ENCODE measurements around the gene FLOT2.
A peak's percentile ranks its signal among the peaks of the same experiment; 100 is the strongest.
"Not testable (repeated sequence)": the region's sequence is repeated elsewhere in the genome, so short reads cannot be mapped to it uniquely, and the experiment has no call there.

FLOT2 gene

DNA sequence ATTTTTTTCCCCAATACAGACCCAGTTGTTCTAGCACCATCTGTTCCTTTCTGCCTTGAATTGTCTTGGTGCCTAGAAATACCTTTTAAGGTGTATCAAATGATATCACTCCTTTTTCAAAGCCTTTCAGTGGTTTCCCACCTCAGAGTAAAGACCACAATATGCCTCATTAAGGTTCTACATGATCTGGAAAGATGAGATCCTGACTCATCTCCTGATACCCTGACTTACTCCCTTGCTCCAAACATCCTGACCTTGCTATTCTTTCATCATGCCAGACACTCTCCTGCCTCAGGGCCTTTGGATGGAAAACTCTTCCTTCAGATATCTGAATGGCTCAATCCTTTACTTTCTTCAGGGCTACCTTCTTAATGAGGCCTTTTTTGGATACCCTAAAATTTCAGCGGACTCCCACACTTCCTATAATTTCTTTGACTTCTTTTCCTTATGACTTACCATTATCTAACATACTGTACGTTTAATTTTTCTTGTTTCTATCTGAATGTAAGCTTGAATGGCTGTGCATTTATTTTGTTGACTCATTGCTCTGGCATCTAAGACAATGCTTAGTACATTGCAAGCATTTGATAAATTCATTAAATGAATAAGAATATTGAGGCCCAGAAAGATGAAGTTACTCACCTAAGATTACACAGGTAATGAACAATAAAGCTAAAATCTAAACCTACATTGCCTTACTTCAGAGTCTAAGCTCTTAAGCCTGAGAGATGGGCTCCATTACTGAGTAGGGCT, 19.2 kb downstream of the FLOT2 start:
- no peak for FAIRE-seq
- no peak for DNase-seq (ENCODE audit: extremely low spot score, insufficient read length, low read depth)

DNA sequence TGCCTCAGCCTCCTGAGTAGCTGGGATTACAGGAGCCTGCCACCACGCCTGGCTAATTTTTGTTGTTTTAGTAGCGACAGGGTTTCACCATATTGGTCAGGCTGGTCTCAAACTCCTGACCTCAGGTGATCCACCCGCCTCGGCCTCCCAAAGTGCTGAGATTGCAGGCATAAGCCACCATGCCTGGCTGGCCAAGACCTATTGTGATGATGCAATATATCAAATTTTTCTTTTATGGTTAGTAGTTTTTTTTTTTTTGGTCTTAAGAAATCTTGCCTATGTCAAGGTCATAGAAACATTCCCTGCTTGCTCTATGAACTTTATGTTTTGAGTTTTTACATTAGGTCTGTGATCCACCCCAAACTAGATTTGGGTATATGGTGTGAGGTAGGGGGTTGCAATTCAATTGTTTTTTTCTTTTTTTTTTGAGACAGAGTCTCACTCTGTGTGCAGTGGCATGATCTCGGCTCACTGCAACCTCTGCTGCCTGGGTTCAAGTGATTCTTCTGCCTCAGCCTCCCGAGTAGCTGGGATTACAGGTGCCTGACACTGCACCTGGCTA, 20.3 kb downstream of the FLOT2 start:
- not testable (repeated sequence) for DNase-seq (ENCODE audit: extremely low spot score, insufficient read length, low read depth); FAIRE-seq

DNA sequence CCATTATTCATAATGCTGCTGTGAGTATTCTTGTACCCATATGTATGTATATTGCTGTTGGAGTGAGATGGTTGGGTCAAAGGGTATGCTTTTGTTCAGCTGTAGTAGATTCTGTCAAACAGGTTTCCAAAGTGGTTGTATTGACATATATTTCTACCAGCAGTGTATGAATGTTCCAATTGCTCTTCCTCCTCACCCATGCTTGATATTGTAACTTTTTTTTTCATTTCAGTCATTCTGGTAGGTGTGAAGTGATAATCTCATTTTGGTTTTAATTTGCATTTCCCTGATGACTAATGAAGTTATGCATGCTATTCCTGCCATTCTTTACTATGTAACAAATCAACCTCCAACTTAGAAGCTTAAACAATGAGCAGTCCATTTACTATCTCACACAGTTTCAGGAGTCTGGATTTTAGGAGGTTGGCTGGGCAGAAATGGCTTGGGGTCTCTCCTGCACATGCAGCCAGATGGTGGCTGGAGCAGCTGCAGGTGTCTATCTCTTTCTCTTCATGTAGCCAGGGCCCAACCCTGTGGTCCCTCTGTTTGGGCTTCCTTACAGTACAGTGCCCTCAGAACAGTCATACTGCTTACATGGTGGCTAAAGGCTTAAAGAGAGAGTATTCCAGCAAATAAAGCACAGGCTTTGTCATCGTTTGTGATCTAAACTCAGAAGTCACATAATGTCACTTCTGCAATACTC, 21.5 kb downstream of the FLOT2 start:
- FAIRE-seq: no peak
- no peak for DNase-seq (ENCODE audit: extremely low spot score, insufficient read length, low read depth)

DNA sequence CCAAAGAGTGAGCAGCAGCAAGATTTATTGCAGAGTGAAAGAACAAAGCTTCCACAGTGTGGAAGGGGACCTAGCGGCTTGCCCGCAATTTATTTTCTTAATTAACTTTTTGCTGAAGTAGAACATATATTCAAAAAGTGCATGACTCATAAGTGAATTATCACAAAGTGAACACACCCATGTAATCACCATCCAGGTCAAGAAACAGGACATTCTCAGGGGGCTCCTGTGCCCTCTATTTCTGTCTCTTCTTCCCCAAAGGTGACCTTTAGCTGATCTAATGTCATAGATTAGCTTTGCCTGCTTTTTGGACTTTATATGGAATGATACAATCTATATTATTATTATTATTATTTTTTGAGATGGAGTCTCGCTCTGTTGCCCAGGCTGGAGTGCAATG, 22.8 kb downstream of the FLOT2 start:
- no peak for DNase-seq (ENCODE audit: extremely low spot score, insufficient read length, low read depth)
- no peak for FAIRE-seq

DNA sequence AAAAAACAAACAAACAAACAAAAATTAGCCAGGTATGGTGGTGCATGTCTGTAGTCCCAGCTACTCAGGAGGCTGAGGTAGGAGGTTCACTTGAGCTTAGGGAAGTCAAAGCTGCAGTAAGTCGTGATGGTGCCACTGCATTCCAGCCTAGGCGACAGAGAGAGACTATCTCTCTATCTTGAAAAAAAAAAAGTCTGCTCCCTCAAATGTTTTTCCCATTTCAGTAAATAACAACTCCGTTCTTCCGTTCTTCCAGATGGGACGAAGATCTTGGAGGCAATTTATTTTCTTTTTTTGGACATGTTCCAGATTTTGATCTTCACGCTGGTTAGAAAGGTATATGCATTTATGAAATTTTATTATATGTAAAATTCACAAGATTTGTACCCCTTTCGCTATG, 23.7 kb downstream of the FLOT2 start:
- DNase-seq (ENCODE audit: extremely low spot score, insufficient read length, low read depth) (no peak), FAIRE-seq (no peak)

DNA sequence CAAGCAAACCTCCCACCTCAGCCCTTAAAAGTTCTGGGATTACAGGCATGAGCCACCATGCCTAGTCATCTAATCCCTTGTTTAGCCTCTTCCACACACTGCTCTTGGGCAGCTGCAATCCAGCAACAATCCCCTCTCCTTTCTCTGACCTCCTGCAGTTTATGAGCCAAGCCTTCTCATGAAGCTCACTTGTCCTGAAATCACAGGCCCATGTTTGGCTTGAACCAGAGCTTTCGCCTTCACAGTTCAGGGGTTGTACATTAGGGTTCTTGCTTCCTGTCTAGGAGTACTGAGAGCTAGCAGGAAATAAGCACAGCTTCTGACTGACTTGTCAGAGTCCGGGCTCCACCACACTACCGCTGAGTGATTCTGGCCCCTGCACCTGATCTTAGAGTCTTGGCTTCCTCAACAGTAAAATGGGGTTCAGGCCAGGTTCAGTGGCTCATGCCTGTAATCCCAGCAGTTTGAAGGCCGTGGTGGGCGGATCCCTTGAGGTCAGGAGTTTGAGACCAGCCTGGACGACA, 26.4 kb downstream of the FLOT2 start:
- peak; percentile 79 for DNase-seq (ENCODE audit: extremely low spot score, insufficient read length, low read depth)
- FAIRE-seq: peak; percentile 96

DNA sequence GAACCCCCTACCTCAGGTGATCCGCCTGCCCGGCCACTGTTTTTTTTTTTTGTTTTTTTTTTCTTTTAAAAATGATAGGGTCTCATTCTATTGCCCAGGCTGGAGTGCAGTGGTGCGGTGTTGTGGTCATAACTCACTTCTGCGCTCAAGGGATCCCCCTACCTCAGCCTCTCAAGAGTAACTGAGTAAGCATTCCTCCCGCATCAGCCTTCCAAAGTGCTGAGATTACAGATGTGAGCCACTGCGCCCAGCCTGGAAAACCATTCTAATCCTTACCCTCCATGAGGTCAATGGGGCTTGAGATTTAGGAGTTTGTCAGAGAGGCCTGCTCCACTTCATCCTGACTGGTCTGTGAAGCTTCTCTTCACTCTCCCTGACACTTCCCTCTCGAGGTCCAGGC, 30.3 kb downstream of the FLOT2 start:
- FAIRE-seq (no peak), DNase-seq (ENCODE audit: extremely low spot score, insufficient read length, low read depth) (no peak)

DNA sequence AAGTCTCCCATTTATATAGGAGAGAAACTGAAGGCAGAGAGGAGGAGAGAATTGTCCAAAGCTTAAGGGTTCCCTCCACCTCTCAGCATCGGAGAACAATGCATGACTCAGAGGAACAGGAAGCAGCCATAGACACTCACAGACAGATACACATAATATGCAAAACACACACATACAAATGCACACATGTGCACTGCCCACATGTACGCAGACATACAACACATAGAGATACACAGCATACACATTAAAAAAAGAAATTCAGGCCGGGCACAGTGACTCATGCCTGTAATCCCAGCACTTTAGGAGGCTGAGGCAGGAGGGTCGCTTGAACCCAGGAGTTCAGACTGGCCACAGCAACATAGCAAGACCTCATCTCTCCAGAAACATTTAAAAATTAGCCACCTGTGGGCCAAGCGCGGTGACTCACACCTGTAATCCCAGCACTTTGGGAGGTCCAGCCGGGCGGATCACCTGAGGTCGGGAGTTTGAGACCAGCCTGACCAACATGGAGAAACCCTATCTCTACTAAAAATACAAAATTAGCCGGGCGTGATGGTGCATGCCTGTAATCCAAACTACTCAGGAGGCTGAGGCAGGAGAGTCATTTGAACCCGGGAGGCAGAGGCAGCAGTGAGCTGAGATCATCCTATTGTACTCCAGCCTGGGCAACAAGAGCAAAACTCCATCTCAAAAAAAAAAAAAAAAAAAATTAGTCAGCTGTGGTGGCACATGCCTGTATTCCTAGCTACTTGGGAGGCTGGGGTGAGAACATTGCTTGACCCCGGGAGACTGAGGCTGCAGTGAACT, 31.4 kb downstream of the FLOT2 start:
- DNase-seq (ENCODE audit: extremely low spot score, insufficient read length, low read depth) (no peak), FAIRE-seq (peak; percentile 63)

DNA sequence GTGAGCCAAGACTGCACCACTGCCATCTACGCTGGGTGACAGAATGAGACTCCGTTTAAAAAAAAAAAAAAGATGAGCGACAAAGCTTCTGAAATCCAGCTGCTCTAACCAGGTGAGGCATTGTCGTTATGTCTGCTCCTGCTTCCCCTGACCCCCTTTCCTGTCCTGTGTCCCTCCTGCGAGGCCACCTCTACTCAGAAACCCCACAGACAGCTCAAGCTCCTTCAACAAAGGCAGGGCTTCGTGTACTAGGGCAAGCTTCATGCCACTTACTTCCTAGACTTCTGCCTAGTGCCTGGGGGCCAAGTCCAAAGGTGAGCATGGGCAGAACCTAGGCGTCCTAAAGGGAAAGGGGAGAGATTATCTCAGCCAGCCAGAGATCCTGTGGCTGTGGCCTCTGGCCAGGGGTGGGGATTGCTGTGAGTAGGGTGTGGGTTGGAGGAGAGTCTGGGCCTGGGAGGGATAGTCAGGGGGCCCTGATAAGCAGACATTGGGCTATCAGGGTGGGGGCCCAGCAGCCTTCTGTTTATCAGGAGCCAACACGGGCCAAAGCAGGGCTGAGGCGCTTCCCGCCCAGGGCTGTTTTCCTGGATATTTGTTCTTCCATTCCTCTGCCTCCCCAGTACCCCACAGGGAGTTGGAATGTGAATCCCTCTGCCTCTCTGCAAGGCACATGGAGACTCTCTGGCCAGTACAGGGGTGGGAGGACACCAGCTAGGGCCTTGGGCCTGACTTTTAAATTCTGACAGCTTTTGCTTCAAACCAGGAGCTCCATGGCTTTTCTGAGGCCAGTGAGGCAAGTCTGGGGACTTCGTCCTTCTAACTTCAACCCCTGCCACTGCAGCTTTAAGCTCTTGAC, 32.3 kb downstream of the FLOT2 start:
- FAIRE-seq: no peak
- DNase-seq (ENCODE audit: extremely low spot score, insufficient read length, low read depth): no peak

DNA sequence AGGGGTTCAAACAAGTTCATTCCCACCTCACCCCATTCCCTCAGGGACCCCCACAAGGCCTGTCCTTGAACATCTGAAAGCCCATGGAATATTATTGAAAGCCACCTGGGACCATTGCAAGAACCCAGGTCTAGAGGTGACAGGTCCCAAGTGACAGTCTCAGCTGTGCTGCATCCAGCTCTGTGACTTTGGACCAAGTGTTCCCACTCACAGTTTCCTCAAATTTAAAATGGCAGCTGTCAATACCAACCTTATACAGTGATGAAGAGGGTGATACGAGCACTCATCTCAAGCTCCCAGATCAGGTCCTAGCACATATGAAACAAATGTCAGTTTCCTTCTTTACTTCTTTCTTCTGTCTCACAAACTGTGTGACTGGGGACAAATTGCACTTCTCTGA, 33.6 kb downstream of the FLOT2 start:
- DNase-seq (ENCODE audit: extremely low spot score, insufficient read length, low read depth) (no peak), FAIRE-seq (no peak)

DNA sequence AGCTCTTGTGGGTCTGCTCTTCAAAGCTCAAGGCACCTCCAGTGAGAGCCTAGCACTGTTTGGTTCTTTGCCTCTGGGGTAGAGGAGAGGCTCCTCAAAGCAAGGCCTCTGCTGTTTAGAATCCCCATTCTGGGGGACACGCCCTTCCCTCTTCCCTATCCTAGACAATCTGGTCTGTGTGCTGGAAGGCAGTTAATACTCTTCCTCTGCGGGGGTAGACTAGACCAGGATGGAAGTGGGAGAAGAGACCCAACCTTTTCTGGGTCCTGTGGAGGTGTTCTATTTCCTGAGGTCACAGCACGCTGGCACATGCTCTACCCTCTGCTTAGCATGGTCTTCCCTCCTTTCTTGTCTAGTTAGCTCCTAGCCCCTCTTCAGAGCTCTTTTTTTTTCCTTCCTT, 35.0 kb downstream of the FLOT2 start:
- DNase-seq (ENCODE audit: extremely low spot score, insufficient read length, low read depth) (no peak), FAIRE-seq (no peak)

DNA sequence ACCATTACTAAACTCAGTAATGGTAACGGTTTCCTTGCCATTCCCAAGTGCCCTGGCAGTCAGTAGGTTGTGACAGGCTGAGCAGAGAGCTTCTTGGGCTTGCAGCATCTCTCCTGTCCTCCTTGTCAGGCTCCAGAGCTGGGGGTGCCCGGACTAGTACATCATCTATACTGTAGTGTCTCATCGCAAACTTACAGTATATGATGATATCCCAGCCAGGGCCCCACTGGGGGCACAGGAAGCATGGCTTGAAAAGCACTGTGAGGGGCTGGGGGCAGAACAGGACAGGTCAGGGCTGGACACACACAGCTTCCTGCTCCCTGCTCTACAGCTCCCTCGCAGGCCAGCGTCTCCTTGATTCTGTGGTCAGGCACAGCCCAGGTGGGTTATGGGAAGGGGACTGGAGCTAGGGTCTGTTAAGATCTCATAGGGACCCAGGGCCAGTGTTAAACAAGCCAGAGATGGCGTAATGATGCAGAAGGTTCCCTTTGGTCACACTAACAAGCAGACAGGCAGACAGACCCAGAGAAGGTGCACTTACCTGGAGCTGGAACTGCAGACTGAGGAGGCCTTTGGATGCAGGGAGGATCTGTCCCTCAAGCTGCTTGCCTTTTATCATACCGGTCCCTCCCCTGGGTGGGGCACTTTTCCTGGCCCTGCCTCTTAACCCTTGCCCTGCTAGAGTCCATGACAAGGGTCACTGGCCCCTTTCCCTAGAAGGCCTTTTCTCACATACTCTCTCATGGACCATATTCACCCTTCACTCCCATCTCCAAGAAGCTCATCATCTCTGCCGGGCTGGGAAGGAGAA, 35.9 kb downstream of the FLOT2 start:
- FAIRE-seq: no peak
- DNase-seq (ENCODE audit: extremely low spot score, insufficient read length, low read depth): no peak

DNA sequence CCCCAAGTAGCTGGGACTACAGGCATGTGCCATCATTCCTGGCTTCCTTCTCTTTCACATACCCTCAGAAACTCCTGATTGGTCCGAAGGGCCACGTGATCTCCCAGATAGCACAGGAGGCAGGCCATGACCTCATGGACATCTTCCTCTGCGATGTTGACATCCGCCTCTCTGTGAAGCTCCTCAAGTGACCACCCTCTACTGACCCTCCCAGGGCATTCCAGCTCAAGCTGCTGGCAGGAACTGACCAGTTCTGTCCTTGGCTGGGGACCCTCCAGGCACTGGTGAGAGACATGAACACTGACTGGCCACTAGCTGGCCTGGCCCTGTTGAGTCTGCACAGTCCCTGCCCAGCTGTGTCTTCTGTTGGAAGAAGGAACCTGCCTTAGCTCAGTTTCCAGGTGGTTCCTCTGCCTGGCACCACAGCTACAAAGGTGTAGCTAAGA, 37.1 kb downstream of the FLOT2 start:
- FAIRE-seq: no peak

DNA sequence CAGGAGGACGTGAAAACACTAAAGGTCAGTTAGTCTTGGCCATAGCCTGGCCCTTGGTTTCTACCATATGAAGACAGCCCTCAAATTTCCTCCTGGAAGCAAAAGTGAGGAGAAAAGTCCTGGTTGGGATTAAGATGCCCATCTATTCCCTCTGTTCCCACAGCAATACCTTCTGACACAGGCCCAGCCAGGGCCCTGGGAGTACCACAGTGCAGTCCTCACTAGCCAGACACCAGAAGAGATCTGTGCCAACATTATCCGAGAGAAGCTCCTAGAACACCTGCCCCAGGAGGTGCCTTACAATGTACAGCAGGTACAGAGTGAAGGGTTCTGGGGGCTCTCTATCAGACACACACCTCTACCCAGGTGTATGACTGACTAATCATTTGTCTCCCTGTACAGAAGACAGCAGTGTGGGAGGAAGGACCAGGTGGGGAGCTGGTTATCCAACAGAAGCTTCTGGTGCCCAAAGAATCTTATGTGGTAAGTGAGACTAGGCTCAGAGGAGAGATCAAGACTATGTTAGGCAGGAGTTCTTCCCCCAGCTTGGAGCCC, 38.7 kb downstream of the FLOT2 start:
- no peak for DNase-seq (ENCODE audit: extremely low spot score, insufficient read length, low read depth)
- no peak for FAIRE-seq

More for the DNA sequence above, 37.1 kb downstream of the FLOT2 start:
- DNase-seq (ENCODE audit: extremely low spot score, insufficient read length, low read depth): no peak

DNA sequence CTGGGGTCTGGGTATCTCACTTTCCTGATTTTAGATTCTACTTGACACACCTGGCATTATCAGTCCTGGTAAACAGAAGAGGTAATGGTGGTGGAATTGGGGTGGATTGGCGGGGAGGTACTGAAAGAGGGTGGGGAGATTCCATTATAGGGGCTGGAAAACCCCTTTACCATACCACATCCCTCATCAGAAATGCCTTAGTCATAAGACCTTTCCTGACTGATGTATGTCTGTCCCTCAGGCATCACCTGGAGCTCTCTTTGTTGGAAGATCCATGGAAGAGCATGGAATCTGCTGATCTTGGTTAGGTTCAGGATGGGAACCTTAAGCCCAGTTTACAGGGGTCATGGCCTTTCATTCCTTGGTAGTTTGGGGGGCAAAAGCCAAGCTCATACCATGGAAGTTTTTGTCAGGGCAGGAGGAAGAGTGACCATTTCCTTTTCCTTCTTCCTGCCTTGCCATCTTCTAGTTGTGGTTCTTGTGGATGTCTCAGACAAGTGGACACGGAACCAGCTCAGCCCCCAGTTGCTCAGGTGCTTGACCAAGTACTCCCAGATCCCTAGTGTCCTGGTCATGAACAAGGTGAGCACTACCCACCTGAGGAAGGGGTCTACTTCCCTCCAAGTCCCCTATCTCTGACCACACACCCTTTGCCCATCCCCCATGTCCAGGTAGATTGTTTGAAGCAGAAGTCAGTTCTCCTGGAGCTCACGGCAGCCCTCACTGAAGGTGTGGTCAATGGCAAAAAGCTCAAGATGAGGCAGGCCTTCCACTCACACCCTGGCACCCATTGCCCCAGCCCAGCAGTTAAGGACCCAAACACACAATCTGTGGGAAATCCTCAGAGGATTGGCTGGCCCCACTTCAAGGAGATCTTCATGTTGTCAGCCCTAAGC, 39.4 kb downstream of the FLOT2 start:
- DNase-seq (ENCODE audit: extremely low spot score, insufficient read length, low read depth) (no peak), FAIRE-seq (no peak)

DNA sequence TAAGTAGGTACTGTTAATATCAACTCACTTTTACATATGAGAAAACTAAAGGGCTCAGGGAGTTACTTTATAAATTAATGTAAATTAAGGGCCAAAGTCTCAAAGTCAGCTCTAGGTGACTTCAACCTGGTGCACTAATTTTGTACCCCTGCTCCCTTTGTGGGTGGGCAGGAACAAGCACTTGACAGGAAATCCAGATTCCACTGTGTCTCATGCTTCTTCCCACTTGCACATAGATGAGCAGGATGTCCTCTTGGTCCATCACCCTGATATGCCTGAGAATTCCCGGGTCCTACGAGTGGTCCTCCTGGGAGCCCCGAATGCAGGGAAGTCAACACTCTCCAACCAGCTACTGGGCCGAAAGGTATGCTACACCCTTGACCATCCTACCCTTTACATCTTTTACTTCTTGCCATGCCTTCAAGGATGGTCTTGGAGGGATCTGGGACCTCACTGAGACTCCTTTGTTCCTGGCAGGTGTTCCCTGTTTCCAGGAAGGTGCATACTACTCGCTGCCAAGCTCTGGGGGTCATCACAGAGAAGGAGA, 41.4 kb downstream of the FLOT2 start:
- FAIRE-seq: no peak

DNA sequence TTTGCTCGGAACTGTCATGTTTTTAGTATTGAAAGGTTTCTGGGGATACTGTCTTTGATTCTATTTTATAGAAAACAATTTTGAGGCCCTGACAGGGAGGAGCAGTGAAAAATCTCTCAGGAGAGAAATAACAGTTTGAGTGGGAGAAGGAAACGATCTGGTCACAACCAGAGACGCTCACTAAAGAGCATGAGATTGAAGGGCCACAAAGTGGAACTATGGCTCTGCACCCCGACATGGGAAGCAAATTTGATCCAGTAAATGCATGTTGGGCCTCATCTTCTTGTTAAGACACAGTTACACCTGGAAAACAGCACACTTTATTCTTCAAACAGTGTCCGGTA, 42.2 kb downstream of the FLOT2 start:
- DNase-seq (ENCODE audit: extremely low spot score, insufficient read length, low read depth): no peak
- no peak for FAIRE-seq

More for the DNA sequence above, 41.4 kb downstream of the FLOT2 start:
- no peak for DNase-seq (ENCODE audit: extremely low spot score, insufficient read length, low read depth)

Measured in GM18507 (cell line).